ENCODE measurements around the gene KBTBD2. TPM values are rescaled to one million over a fixed set of nuclear protein-coding genes. Genes with fewer than 3 reads are reported as not detected.
"Not testable (repeated sequence)": the region's sequence is repeated elsewhere in the genome, so short reads cannot be mapped to it uniquely, and the experiment has no call there.

Gene KBTBD2
- total RNA-seq, 1 donor from 2014 or later: 41.3 TPM

DNA sequence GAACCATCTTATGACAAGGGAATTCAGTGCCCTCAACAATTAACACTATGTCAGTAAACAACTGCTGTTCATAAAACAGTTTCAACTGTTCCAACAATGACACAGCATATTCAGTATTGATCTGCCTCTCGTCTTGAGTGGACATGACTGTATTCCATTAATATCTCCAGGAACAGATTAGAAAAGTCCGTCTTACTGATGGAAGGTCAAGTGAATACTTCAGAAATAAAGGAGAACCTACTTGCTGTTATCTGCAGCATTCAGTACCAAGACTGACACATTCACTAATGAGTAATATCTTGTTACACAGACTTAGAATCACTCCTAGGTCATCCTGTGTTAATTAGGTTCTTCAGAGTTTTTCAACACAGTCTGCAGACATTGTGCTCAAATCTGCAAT lies 12.1 kb downstream of the KBTBD2 start:
- Mint-ChIP-seq H3K27ac (ENCODE audit: unreplicated experiment) (peak overlapping the region; percentile 19), H3K4me3 (ENCODE audit: unreplicated experiment) (peak overlapping the region; percentile 6), H3K36me3 (ENCODE audit: unreplicated experiment) (no peaks in the 10 kb centered on the region), H3K4me1 (ENCODE audit: low read depth, unreplicated experiment) (peaks cover 12% of the 10 kb centered on the region), H3K27me3 (ENCODE audit: unreplicated experiment) (no peaks in the 10 kb centered on the region), H3K9me3 (ENCODE audit: unreplicated experiment) (no peaks in the 10 kb centered on the region)
- TF ChIP-seq, protein P1, sequence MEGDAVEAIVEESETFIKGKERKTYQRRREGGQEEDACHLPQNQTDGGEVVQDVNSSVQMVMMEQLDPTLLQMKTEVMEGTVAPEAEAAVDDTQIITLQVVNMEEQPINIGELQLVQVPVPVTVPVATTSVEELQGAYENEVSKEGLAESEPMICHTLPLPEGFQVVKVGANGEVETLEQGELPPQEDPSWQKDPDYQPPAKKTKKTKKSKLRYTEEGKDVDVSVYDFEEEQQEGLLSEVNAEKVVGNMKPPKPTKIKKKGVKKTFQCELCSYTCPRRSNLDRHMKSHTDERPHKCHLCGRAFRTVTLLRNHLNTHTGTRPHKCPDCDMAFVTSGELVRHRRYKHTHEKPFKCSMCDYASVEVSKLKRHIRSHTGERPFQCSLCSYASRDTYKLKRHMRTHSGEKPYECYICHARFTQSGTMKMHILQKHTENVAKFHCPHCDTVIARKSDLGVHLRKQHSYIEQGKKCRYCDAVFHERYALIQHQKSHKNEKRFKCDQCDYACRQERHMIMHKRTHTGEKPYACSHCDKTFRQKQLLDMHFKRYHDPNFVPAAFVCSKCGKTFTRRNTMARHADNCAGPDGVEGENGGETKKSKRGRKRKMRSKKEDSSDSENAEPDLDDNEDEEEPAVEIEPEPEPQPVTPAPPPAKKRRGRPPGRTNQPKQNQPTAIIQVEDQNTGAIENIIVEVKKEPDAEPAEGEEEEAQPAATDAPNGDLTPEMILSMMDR (IDR thresholded peaks at IDR 0.05; ENCODE audit: partially characterized antibody, unreplicated experiment): no peak
- no peak for DNase-seq

DNA sequence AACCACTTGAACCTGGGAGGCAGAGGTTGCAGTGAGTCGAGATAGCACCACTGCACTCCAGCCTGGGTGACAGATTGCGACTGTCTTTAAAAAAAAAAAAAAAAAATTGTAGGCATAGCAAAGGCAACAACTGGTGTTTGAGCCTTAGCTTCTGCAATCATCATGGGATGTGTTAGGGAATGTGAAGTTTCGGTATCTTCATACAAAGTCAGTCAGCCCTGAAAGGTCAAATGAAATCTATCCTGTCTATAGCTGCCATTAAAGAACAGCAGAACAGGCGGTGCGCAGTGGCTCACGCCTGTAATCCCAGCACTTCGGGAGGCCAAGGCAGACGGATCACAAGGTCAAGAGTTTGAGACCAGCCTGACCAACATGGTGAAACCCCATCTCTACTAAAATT lies 13.5 kb downstream of the KBTBD2 start:
- DNase-seq; H3K4me3 Mint-ChIP-seq (ENCODE audit: unreplicated experiment); H3K27me3 Mint-ChIP-seq (ENCODE audit: unreplicated experiment); H3K36me3 Mint-ChIP-seq (ENCODE audit: unreplicated experiment); H3K9me3 Mint-ChIP-seq (ENCODE audit: unreplicated experiment); H3K27ac Mint-ChIP-seq (ENCODE audit: unreplicated experiment): not testable (repeated sequence)
- H3K4me1 Mint-ChIP-seq (ENCODE audit: low read depth, unreplicated experiment): peaks cover 10% of the 10 kb centered on the region

DNA sequence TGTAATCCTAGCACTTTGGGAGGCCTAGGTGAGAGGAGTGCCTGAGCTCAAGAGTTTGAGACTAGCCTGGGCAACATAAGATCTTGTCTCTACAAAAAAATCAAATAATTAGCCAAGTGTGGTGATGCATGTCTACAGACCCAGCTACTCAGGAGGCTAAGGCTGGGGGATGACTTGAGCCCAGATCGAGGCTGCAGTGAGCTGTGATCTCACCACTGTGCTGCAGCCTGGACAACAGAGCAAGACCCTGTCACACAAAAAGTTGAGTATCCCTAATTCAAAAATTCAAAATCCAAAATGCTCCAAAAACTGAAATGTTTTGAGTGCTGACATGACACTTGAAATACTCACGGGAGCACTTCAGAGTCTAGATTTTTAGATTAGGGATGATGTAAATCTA lies 19.1 kb downstream of the KBTBD2 start:
- Mint-ChIP-seq H3K9me3 (ENCODE audit: unreplicated experiment) (no peaks in the 10 kb centered on the region), H3K36me3 (ENCODE audit: unreplicated experiment) (no peaks in the 10 kb centered on the region), H3K4me1 (ENCODE audit: low read depth, unreplicated experiment) (no peaks in the 10 kb centered on the region), H3K4me3 (ENCODE audit: unreplicated experiment) (no peak overlapping the region), H3K27ac (ENCODE audit: unreplicated experiment) (no peak overlapping the region), H3K27me3 (ENCODE audit: unreplicated experiment) (no peaks in the 10 kb centered on the region)
- DNase-seq: no peak
- TF ChIP-seq, protein P1 (IDR thresholded peaks at IDR 0.05; ENCODE audit: partially characterized antibody, unreplicated experiment): no peak

DNA sequence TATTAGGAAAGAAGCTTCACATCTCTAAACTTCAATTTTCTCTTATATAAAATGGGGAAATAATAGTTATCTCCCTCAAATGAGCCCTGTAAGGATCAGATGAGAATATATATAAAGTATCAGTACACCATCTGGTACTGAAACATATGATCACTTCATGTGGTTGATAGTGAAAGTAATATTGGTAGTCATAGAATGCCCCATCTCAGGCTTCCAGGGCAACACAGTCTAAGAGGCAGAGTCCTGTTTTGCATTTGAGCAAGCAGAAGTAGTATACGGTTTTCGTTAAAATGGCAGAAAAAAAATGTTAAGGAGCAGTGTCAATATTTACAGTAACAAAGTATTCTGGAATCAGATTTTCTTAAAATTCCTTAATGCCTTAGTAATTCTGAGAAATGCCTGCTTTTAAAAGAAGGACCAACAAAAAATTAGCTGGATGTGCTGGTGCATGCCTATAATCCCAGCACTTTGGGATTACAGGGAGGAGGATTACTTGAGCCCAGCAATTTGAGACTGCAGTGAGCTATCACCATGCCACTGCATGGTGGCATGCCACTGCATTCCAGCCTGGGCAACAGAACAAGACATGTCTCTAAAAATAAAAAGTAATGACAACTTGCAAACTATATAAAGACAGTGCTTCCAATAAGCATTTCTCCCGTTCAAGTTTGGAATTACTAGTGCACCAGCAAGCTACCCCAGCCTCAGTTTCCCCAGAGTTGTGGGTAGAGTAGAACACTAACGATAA lies 19.8 kb downstream of the KBTBD2 start:
- no peak overlapping the region for H3K4me3 Mint-ChIP-seq (ENCODE audit: unreplicated experiment)
- H3K27ac Mint-ChIP-seq (ENCODE audit: unreplicated experiment): no peak overlapping the region
- no peak for DNase-seq
- TF ChIP-seq, protein P1 (IDR thresholded peaks at IDR 0.05; ENCODE audit: partially characterized antibody, unreplicated experiment): no peak
- no peaks in the 10 kb centered on the region for H3K36me3 Mint-ChIP-seq (ENCODE audit: unreplicated experiment)
- H3K9me3 Mint-ChIP-seq (ENCODE audit: unreplicated experiment): no peaks in the 10 kb centered on the region
- no peaks in the 10 kb centered on the region for H3K4me1 Mint-ChIP-seq (ENCODE audit: low read depth, unreplicated experiment)
- no peaks in the 10 kb centered on the region for H3K27me3 Mint-ChIP-seq (ENCODE audit: unreplicated experiment)

DNA sequence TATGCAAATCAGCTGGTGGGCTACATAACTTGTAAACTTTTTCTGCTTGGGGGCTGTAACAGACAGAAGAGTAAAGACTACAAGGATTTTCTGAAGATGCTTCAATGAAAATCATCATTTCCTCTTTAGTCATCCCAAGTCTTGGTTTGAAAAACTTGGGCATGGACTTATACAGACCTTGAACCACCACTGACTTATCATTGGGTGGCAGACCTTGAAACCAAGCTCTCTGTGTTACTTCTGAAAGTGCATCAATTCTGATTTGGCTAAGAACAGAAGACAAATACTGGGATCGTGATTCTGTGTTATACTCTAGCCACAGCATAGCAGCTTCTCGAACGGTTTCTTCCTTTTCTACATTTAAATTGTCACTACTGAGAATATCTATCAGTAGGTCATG lies 21.3 kb downstream of the KBTBD2 start:
- H3K36me3 Mint-ChIP-seq (ENCODE audit: unreplicated experiment): peaks cover 6% of the 10 kb centered on the region
- no peaks in the 10 kb centered on the region for H3K4me1 Mint-ChIP-seq (ENCODE audit: low read depth, unreplicated experiment)
- no peak overlapping the region for H3K27ac Mint-ChIP-seq (ENCODE audit: unreplicated experiment)
- no peak for DNase-seq
- H3K9me3 Mint-ChIP-seq (ENCODE audit: unreplicated experiment): no peaks in the 10 kb centered on the region
- no peaks in the 10 kb centered on the region for H3K27me3 Mint-ChIP-seq (ENCODE audit: unreplicated experiment)
- TF ChIP-seq, protein P1 (IDR thresholded peaks at IDR 0.05; ENCODE audit: partially characterized antibody, unreplicated experiment): no peak
- no peak overlapping the region for H3K4me3 Mint-ChIP-seq (ENCODE audit: unreplicated experiment)

Measured in glutamatergic neuron (in vitro differentiated cells).